Measurements from ENCODE around the gene CYTH1.

GRCh38 chr17:78742901-78743300 is 39.2 kb downstream of the CYTH1 start:
- TF ChIP-seq CTCF (IDR thresholded peaks at IDR 0.05; ENCODE audit: poor library complexity, severe bottlenecking), result no peak
- TF ChIP-seq SMC3 (conservative IDR thresholded peaks at IDR 0.05; ENCODE audit: poor library complexity), result no peak
- TF ChIP-seq EP300 (conservative IDR thresholded peaks at IDR 0.05; ENCODE audit: poor library complexity, severe bottlenecking), result no peak

Measured in neural cell (in vitro differentiated cells).